Endothelial cell of umbilical vein (primary cell): ENCODE data around the gene SZT2.
A peak's percentile ranks its signal among the peaks of the same experiment; 100 is the strongest.

ENCODE experiments used
- EZH2 ChIP-seq: IDR thresholded peaks from 2 replicates; pipeline ENCODE4 v1.6.1; 2012; ENCODE audit warnings: borderline replicate concordance, low read depth, mild to moderate bottlenecking, moderate library complexity, low read length, inconsistent platforms; ENCODE audit not compliant: severe bottlenecking
- FOS ChIP-seq: IDR thresholded peaks from 2 replicates; pipeline ENCODE4 v1.6.1; 2011; ENCODE audit warnings: mild to moderate bottlenecking, low read length, moderate library complexity, borderline replicate concordance; ENCODE audit not compliant: insufficient read depth
- GATA2 ChIP-seq: IDR thresholded peaks from 2 replicates; pipeline ENCODE4 v1.7.0; 2011; ENCODE audit warnings: low read depth, mild to moderate bottlenecking, moderate library complexity, mixed read lengths, low read length; ENCODE audit not compliant: insufficient read length, insufficient read depth
- JUN ChIP-seq: IDR thresholded peaks from 2 replicates; pipeline ENCODE4 v1.6.1; 2011; ENCODE audit warnings: borderline replicate concordance, low read depth; ENCODE audit not compliant: insufficient read length, insufficient read depth
- MYC ChIP-seq: IDR thresholded peaks from one replicate; pipeline ENCODE4 v1.6.1; 2011; ENCODE audit warnings: mild to moderate bottlenecking, low read depth, low read length
- POLR2A ChIP-seq: IDR thresholded peaks from 2 replicates; pipeline ENCODE4 v1.6.1; 2012; ENCODE audit warnings: low read depth, mild to moderate bottlenecking, control low read depth, low read length
- POLR2AphosphoS5 ChIP-seq: IDR thresholded peaks from 2 replicates; pipeline ENCODE4 v1.6.1; 2012; ENCODE audit warnings: low read depth, mild to moderate bottlenecking, control low read depth, low read length, moderate library complexity; ENCODE audit not compliant: insufficient read depth
- TF ChIP-seq, protein P1 (sequence below), 2 donors: IDR thresholded peaks; 1 replicate in 1 of 2; 2 replicates in 1 of 2; pipeline ENCODE4 v1.5.1; 2011; ENCODE audit warnings: low read length in 2 of 2, mild to moderate bottlenecking in 2 of 2, moderate library complexity in 2 of 2, control low read depth in 1 of 2, inconsistent platforms in 1 of 2, low read depth in 1 of 2; ENCODE audit not compliant: insufficient read depth in 1 of 2; ENCODE audit errors: extremely low read depth in 1 of 2
- TF ChIP-seq, protein P2 (sequence below): IDR thresholded peaks from 2 replicates; pipeline ENCODE4 v1.6.1; 2011; ENCODE audit not compliant: insufficient read depth, insufficient read length

DNA sequence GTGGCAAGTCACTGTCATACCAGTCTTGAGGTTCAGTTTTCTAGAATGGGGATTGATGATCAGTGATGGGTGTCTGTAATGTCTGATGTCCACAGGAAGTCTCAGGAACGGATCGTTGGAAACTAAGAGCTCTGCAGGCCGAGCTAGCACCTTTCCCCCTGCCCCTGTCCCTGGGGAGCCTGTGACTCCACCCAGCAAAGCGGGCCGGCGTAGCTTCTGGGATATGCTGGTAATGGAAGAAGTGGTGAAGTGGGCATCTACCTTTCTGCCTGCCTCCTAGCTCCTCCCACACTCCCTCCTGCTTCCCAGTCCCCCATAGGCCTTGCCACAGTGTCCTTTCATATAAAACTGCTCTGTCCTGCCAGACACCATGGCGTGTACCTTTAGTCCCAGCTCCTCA is 50.7 kb downstream of the SZT2 start:
- TF ChIP-seq, protein P1, sequence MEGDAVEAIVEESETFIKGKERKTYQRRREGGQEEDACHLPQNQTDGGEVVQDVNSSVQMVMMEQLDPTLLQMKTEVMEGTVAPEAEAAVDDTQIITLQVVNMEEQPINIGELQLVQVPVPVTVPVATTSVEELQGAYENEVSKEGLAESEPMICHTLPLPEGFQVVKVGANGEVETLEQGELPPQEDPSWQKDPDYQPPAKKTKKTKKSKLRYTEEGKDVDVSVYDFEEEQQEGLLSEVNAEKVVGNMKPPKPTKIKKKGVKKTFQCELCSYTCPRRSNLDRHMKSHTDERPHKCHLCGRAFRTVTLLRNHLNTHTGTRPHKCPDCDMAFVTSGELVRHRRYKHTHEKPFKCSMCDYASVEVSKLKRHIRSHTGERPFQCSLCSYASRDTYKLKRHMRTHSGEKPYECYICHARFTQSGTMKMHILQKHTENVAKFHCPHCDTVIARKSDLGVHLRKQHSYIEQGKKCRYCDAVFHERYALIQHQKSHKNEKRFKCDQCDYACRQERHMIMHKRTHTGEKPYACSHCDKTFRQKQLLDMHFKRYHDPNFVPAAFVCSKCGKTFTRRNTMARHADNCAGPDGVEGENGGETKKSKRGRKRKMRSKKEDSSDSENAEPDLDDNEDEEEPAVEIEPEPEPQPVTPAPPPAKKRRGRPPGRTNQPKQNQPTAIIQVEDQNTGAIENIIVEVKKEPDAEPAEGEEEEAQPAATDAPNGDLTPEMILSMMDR (IDR thresholded peaks at IDR 0.05; ENCODE audit: extremely low read depth in 1 of 2, insufficient read depth in 1 of 2, low read depth in 1 of 2, low read length in 2 of 2): no peak
- TF ChIP-seq EZH2 (no peak), POLR2A (peak; percentile 12), POLR2AphosphoS5 (no peak), GATA2 (no peak), MYC (no peak), FOS (no peak), JUN (no peak)
- TF ChIP-seq, protein P2, sequence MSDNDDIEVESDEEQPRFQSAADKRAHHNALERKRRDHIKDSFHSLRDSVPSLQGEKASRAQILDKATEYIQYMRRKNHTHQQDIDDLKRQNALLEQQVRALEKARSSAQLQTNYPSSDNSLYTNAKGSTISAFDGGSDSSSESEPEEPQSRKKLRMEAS: no peak
